ENCODE measurements around the gene NR6A1.

- no peak for TF ChIP-seq CTCF (IDR thresholded peaks at IDR 0.05)
- no peak for TF ChIP-seq POLR2A (IDR thresholded peaks at IDR 0.05)
- no peak for TF ChIP-seq POLR2AphosphoS5 (IDR thresholded peaks at IDR 0.05)
Observed at GRCh38 chr9:124767821-124768220, 3.3 kb downstream of the NR6A1 start.
